Stimulated activated CD4-positive, alpha-beta T cell treated with anti-CD3 and anti-CD28 coated beads, Interleukin-4, amount 100 ng/mL, for 48 hours (primary cell): Measurements from ENCODE around the gene MRPL40.
A peak's percentile ranks its signal among the peaks of the same experiment; 100 is the strongest.

ENCODE experiments used
- DNase-seq, 2 donors: peaks; one replicate each; pipeline ENCODE4 v3.0.0-alpha.2; 2020; ENCODE audit warnings: low read depth in 2 of 2

The MRPL40 gene

DNA sequence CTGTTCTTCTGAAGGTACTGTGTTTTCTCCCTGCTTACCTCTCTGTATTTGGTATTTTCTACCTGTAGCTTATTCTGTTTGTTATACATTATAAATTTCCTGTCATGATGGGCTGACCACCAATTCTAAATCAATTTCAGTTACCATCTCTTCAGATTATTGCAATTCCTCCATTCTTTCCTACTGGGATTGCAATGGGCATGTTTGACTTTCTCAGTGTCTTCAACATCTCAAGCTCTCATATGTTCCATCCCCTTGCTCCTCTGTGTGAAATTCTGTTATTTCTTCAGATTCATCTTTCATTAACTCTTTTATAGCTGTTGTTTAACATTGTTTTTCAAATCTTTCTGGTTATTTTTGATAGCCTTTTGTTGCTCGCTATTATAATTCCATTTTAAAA is 30.7 kb downstream of the MRPL40 start:
- DNase-seq, result no peak

GRCh38 chr22:19463491-19464469 is 31.4 kb downstream of the MRPL40 start:
- no peak for DNase-seq

- no peak for DNase-seq
Measured at GRCh38 chr22:19464546-19464945, 32.2 kb downstream of the MRPL40 start.

- DNase-seq, result no peak
Measured at GRCh38 chr22:19464975-19465374, 32.6 kb downstream of the MRPL40 start.

GRCh38 chr22:19466126-19466716 is 33.9 kb downstream of the MRPL40 start:
- DNase-seq, result no peak

- no peak for DNase-seq
Measured at GRCh38 chr22:19466848-19467752, 34.8 kb downstream of the MRPL40 start.

GRCh38 chr22:19467912-19468311 is 35.6 kb downstream of the MRPL40 start:
- DNase-seq, result no peak

DNA sequence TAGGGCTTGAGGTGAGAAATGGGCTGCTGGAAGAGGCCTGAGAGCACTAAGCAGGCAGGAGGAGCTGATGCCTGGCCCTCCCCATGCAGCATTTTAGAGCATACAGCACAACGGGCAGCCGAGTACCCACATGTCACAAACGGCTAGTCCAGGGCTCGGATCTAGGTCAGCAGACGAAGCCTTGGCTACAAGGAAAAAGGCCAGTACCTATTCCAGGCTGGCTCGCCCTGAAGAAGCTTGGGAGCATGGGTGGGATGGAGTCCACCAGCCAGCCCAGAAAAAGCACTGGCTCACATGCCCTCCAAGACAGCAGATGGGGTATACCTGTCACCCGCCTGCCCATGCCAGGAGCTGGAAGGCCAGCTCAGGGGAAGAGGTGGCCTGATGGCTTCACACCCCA is 37.1 kb downstream of the MRPL40 start:
- DNase-seq, result no peak

DNA sequence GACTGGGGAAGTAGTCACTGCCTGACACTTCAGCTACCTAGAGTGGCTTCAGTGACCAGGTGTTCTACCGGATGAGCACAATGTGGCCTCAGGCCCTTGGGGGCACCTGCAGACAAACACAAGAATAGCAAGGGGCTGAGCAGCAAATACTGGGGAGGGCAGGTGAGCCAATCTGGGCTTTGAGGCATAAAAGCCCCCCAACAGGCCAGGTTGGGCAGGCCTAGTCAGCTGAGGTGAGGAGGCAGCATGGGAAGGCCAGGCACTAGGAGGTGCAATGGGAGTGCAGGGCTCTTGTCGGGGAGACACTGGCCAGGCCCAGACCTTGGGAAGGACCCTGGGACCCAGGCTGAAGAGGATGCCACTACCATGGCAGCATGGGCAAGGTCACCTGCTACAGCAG is 37.7 kb downstream of the MRPL40 start:
- DNase-seq, result no peak

GRCh38 chr22:19471572-19471971 is 39.2 kb downstream of the MRPL40 start:
- DNase-seq, result no peak

- no peak for DNase-seq
Measured at GRCh38 chr22:19472233-19472632, 39.9 kb downstream of the MRPL40 start.

- DNase-seq, result no peak
Measured at GRCh38 chr22:19473578-19473977, 41.2 kb downstream of the MRPL40 start.

DNA sequence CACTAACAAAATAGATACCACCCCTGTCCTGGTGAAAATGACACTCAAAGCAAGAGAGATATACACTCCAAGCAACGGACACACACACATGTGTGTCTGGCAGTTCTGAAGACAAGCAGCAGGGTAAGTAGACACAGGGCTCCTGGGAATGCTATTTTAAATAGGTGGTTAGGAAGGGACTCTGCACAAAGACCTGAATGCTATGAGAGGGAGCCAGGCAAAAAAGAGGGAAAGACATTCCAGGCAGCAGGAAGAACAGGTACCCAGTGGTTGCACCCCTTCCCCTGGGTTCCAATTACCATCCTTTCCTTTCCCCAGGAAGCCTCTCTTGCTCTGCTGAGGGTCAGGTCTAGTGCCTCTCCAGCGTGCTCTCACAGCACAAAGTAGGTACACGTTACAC is 43.7 kb downstream of the MRPL40 start:
- no peak for DNase-seq

GRCh38 chr22:19477321-19478044 is 45.1 kb downstream of the MRPL40 start:
- DNase-seq, result no peak

- no peak for DNase-seq
Measured at GRCh38 chr22:19478045-19478900, 45.9 kb downstream of the MRPL40 start.

DNA sequence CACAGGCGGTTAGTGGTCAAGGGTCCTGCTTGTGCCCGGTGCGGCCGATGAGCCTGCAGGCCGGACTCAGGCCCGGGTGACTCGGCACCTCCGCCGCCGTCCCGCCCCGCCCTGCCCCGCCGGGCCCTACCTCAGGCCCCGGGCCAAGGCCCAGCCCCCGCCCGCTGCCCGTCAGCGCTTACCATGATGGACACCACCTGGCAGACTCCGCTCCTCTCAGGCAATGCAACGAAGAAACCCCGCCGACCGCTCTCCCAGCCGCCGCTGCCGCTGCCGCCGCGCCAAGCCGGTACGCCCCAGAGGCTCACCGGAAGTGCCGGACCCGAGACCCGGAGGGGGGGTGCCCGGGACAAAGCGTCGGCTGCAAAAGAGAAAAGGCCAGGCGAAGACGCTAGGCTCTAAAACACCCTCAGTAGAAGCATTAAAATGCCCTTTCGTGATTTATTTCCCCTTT is 46.6 kb downstream of the MRPL40 start, which contains the start of gene UFD1:
UFD1 (minus strand) TSS at position 293 of the 454 bp plus-strand sequence; CDS start at position 185, 108 bp downstream.
- peak; percentile 66 to 71 for DNase-seq

DNA sequence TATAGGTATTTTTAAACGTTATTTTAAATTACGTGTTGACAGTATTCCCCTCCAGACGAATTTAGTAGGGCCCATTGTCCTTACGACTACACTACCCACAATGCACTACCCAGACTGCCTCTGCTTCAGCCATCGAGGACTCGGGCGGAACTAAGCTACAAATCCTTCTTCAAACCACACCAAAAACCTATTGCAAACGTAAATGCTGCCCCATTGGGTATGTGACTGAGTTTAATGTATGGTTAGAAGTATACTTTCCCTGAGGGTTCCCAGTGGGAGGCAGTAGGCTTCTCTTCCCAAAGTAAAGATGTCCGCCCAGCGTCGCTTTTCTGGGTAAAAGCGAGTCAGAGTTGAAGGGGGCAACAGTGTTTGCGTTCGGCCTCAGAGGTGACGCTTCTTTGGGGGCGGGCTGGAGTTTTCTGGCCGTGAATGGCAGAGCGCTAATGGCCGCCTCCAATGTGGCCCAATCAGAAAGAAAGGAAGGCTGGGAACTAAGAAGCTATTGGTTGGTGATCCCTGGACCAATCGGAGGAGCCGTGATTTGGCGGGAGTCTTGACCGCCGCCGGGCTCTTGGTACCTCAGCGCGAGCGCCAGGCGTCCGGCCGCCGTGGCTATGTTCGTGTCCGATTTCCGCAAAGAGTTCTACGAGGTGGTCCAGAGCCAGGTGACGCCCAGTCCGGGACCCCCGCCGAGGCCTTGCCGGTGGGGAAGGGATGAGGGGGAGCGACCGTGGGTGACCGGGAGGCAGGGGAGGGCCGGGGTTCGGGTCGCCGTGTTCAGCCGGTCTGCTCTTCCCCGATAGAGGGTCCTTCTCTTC is 47.2 kb downstream of the MRPL40 start, which contains the start of gene CDC45:
CDC45 (plus strand) TSS at position 566 of the 818 bp plus-strand sequence; CDS start at position 615, 49 bp downstream.
- DNase-seq, result peak; percentile 84 to 93

DNA sequence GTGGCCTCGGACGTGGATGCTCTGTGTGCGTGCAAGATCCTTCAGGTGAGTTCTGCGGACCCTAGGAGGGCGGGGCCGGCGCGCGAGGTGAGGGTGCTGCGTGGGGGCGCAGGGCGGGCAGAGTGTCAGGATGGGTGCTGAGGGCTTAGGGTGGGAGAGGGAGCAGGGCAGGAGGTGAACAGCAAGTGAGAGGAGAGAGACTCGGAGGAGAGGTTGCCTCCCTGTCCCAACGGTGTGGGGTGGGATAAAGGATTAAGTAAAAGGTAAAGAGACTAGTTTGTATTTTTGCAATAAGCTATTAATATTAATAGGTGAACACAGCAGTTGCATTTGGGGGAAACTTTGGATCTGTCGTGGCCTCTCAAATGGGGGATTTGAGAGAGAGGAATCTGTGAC is 47.8 kb downstream of the MRPL40 start:
- DNase-seq, result peak in 1 of 2 donors; percentile 24

GRCh38 chr22:19480789-19481188 is 48.4 kb downstream of the MRPL40 start:
- DNase-seq, result no peak
